Activated CD8-positive, alpha-beta T cell treated with anti-CD3 and anti-CD28 coated beads for 36 hours (primary cell): ENCODE results near the gene SLC12A7. TPM values are rescaled to one million over a fixed set of nuclear protein-coding genes. Genes with fewer than 3 reads are reported as not detected.

ENCODE experiments used
- ATAC-seq: fragments of 200-7000 bp; cut with Tn5 transposase; one replicate; pipeline ENCODE4 v1.10.0; 2021; ENCODE audit warnings: mild to moderate bottlenecking, moderate library complexity
- CTCF ChIA-PET: fragments of 350-600 bp; sonication (Branson Sonifier 250); formaldehyde crosslinking; loops from one replicate; lab custom pipeline; 2021; ENCODE audit warnings: antibody characterized with exemption; lab: Charles Lee
- POLR2A ChIA-PET: fragments of 350-600 bp; sonication (Branson Sonifier 250); formaldehyde crosslinking; loops from one replicate; lab custom pipeline; 2021; ENCODE audit warnings: antibody characterized with exemption; lab: Charles Lee
- DNase-seq: peaks from one replicate; pipeline ENCODE4 v3.0.0-alpha.2; 2020
- H3K27ac Mint-ChIP-seq: one replicate; pipeline ENCODE4 v1.8.0; 2021; ENCODE audit warnings: mild to moderate bottlenecking, mixed read lengths
- H3K27me3 Mint-ChIP-seq: one replicate; pipeline ENCODE4 v1.8.0; 2021; ENCODE audit warnings: mixed read lengths
- H3K36me3 Mint-ChIP-seq: one replicate; pipeline ENCODE4 v1.8.0; 2021; ENCODE audit warnings: low read depth, mixed read lengths
- H3K4me1 Mint-ChIP-seq: one replicate; pipeline ENCODE4 v1.8.0; 2021; ENCODE audit warnings: low read depth, mixed read lengths
- H3K4me3 Mint-ChIP-seq: one replicate; pipeline ENCODE4 v1.8.0; 2021; ENCODE audit warnings: mild to moderate bottlenecking, moderate library complexity, mixed read lengths
- H3K9me3 Mint-ChIP-seq: one replicate; pipeline ENCODE4 v1.8.0; 2021; ENCODE audit warnings: mixed read lengths
- CTCF ChIP-seq: fragments of 200-600 bp; IDR thresholded peaks from one replicate; pipeline ENCODE4 v1.8.0; 2022; ENCODE audit warnings: antibody characterized with exemption, mild to moderate bottlenecking
- intact Hi-C: fragments of 100-400 bp; cut with micrococcal nuclease; formaldehyde crosslinking; loops from one replicate; pipeline ENCODE4 v1.10.0; 2022
- total RNA-seq, 2 experiments: library from RNA; stranded (reverse); gene quantifications; one replicate each; pipeline ENCODE4 v1.2.3, GENCODE V29; 2021

The SLC12A7 gene
- total RNA-seq, 2 experiments from 2014 or later: 21.6 to 24.8 TPM

- H3K4me3 Mint-ChIP-seq: no peak overlapping the region
- no peaks in the 10 kb centered on the region for H3K36me3 Mint-ChIP-seq
- H3K27ac Mint-ChIP-seq: no peak overlapping the region
- ATAC-seq (no peak), DNase-seq (no peak)
- CTCF ChIA-PET: no interaction called here
- H3K4me1 Mint-ChIP-seq: peaks cover 7% of the 10 kb centered on the region
- POLR2A ChIA-PET: no interaction called here
- intact Hi-C loops: no loop called here
- no peak for TF ChIP-seq CTCF
- peaks cover 2% of the 10 kb centered on the region for H3K27me3 Mint-ChIP-seq
- peaks cover 14% of the 10 kb centered on the region for H3K9me3 Mint-ChIP-seq
Observed at GRCh38 chr5:1037123-1037670, 74.7 kb downstream of the SLC12A7 start.

- DNase-seq: no peak
- Mint-ChIP-seq H3K27ac (no peak overlapping the region), H3K27me3 (peaks cover 2% of the 10 kb centered on the region), H3K4me1 (peaks cover 4% of the 10 kb centered on the region), H3K36me3 (no peaks in the 10 kb centered on the region), H3K4me3 (no peak overlapping the region), H3K9me3 (peaks cover 8% of the 10 kb centered on the region)
- intact Hi-C loops: no loop called here
- ChIA-PET POLR2A (no interaction called here), CTCF (no interaction called here)
- no peak for ATAC-seq
- TF ChIP-seq CTCF: no peak
Observed at GRCh38 chr5:1036504-1037122, 75.2 kb downstream of the SLC12A7 start.

- POLR2A ChIA-PET: no interaction called here
- CTCF ChIA-PET: no interaction called here
- no peak for DNase-seq
- no peak for TF ChIP-seq CTCF
- Mint-ChIP-seq H3K4me1 (no peaks in the 10 kb centered on the region), H3K9me3 (no peaks in the 10 kb centered on the region), H3K36me3 (no peaks in the 10 kb centered on the region), H3K27ac (no peak overlapping the region), H3K27me3 (peaks cover 2% of the 10 kb centered on the region), H3K4me3 (no peak overlapping the region)
- intact Hi-C loops: no loop called here
- peak; percentile 17 for ATAC-seq
Observed at GRCh38 chr5:1035421-1036405, 76.2 kb downstream of the SLC12A7 start.

- H3K4me3 Mint-ChIP-seq: no peak overlapping the region
- ChIA-PET POLR2A (no interaction called here), CTCF (no interaction called here)
- intact Hi-C loops: no loop called here
- DNase-seq (no peak), ATAC-seq (no peak)
- no peak for TF ChIP-seq CTCF
- no peaks in the 10 kb centered on the region for H3K9me3 Mint-ChIP-seq
- H3K4me1 Mint-ChIP-seq: no peaks in the 10 kb centered on the region
- H3K27ac Mint-ChIP-seq: no peak overlapping the region
- H3K36me3 Mint-ChIP-seq: no peaks in the 10 kb centered on the region
- H3K27me3 Mint-ChIP-seq: peaks cover 2% of the 10 kb centered on the region
Observed at GRCh38 chr5:1034986-1035385, 76.9 kb downstream of the SLC12A7 start.
